ENCODE measurements around the gene RNU1-4.
"Not testable (repeated sequence)": the region's sequence is repeated elsewhere in the genome, so short reads cannot be mapped to it uniquely, and the experiment has no call there.

Gene RNU1-4

GRCh38 chr1:16740047-16740964 is at the start of gene RNU1-4:
Gene RNU1-4 (plus strand): TSS chr1:16740516.
- DNase-seq = not testable (repeated sequence)

GRCh38 chr1:16690971-16691682 is 49.2 kb upstream of the RNU1-4 start:
- DNase-seq = not testable (repeated sequence)

- DNase-seq = not testable (repeated sequence)
These were observed 48.0 kb upstream of the RNU1-4 start for GRCh38 chr1:16692283-16692682.

GRCh38 chr1:16692717-16693448 is 47.4 kb upstream of the RNU1-4 start:
- DNase-seq = not testable (repeated sequence)

- DNase-seq = not testable (repeated sequence)
These were observed 46.6 kb upstream of the RNU1-4 start for GRCh38 chr1:16693449-16694307.

GRCh38 chr1:16694308-16694702 is 46.0 kb upstream of the RNU1-4 start:
- DNase-seq = not testable (repeated sequence)

- not testable (repeated sequence) for DNase-seq
These were observed 43.7 kb upstream of the RNU1-4 start for GRCh38 chr1:16696507-16697150.

- DNase-seq = not testable (repeated sequence)
These were observed 43.2 kb upstream of the RNU1-4 start for GRCh38 chr1:16697152-16697551.

- not testable (repeated sequence) for DNase-seq
These were observed 40.9 kb upstream of the RNU1-4 start for GRCh38 chr1:16699440-16699839.

- DNase-seq = not testable (repeated sequence)
These were observed 40.0 kb upstream of the RNU1-4 start for GRCh38 chr1:16700138-16700895.

GRCh38 chr1:16701189-16701588 is 39.1 kb upstream of the RNU1-4 start:
- not testable (repeated sequence) for DNase-seq

GRCh38 chr1:16702280-16702679 is 38.0 kb upstream of the RNU1-4 start:
- DNase-seq = not testable (repeated sequence)

GRCh38 chr1:16703141-16703540 is 37.2 kb upstream of the RNU1-4 start:
- not testable (repeated sequence) for DNase-seq

- not testable (repeated sequence) for DNase-seq
These were observed 36.7 kb upstream of the RNU1-4 start for GRCh38 chr1:16703602-16704001.

- DNase-seq = not testable (repeated sequence)
These were observed 36.2 kb upstream of the RNU1-4 start for GRCh38 chr1:16704076-16704475.

GRCh38 chr1:16704502-16705100 is 35.7 kb upstream of the RNU1-4 start:
- not testable (repeated sequence) for DNase-seq

GRCh38 chr1:16706302-16706701 is 34.0 kb upstream of the RNU1-4 start:
- DNase-seq = not testable (repeated sequence)

- DNase-seq = not testable (repeated sequence)
These were observed 32.9 kb upstream of the RNU1-4 start for GRCh38 chr1:16707130-16708093.

- DNase-seq = not testable (repeated sequence)
These were observed 31.6 kb upstream of the RNU1-4 start for GRCh38 chr1:16708704-16709103.

Measured in left hindlimb (tissue), 1 donor.